HG03571 (cell line): Measurements from ENCODE around the gene ASB4.
"Not testable (repeated sequence)": the region's sequence is repeated elsewhere in the genome, so short reads cannot be mapped to it uniquely, and the experiment has no call there.

Source experiments
- ATAC-seq: cut with Tn5 transposase; IDR thresholded peaks from one replicate; pipeline ENCODE4 v1.9.1; 2021; ENCODE audit not compliant: unreplicated experiment

Gene ASB4, protein sequence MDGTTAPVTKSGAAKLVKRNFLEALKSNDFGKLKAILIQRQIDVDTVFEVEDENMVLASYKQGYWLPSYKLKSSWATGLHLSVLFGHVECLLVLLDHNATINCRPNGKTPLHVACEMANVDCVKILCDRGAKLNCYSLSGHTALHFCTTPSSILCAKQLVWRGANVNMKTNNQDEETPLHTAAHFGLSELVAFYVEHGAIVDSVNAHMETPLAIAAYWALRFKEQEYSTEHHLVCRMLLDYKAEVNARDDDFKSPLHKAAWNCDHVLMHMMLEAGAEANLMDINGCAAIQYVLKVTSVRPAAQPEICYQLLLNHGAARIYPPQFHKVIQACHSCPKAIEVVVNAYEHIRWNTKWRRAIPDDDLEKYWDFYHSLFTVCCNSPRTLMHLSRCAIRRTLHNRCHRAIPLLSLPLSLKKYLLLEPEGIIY

DNA sequence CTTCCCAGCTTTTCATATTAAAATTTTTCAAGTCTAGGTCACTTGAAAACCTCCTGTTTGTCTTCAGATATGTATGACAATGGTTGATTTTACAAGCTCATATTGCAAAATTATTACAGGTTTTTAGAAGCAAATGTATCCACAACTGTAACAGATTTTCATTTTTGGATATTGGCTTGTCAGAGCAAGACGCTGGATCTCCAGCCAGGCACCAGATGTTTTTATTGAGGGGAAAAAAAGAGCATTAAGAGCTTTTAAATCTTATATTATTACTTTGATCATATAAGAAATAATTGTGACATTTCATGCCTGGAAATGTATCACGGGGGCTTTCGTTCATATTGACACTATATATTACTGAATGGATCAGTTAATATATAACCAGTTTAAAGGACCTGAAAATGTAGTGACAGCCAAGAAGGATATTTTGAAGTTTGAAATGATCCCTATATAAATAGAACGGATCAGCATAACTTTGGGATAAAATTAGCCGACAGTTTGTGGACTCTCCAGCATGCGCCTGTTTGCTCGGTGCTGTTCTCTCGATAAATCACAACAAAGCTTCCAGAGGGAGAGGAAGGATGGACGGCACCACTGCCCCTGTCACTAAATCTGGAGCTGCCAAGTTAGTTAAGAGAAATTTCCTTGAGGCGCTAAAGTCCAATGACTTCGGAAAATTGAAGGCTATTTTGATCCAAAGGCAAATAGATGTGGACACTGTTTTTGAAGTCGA is at the start of gene ASB4:
ASB4 (plus strand) TSS at position 553 of the 733 bp plus-strand sequence; CDS start at position 582, 29 bp downstream.
- no peak for ATAC-seq

DNA sequence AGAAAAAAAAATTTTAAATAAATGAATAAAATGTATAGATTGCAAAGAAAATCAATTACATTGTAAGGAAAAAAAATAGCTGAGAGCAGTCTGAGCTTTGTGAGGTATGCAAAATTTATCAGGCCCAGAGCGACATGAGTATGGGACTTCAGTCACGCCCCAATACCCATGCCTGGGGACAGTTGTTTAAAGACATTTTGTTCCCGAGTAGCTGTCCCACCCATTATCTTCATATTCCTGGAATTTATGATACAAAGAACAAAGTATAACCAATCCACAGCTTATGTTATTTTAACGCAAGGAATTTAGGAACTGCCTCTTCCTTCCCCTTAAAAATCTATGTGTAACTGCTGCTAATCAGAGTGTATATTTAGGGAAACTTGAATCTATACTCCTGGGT is 49.3 kb upstream of the ASB4 start:
- no peak for ATAC-seq

DNA sequence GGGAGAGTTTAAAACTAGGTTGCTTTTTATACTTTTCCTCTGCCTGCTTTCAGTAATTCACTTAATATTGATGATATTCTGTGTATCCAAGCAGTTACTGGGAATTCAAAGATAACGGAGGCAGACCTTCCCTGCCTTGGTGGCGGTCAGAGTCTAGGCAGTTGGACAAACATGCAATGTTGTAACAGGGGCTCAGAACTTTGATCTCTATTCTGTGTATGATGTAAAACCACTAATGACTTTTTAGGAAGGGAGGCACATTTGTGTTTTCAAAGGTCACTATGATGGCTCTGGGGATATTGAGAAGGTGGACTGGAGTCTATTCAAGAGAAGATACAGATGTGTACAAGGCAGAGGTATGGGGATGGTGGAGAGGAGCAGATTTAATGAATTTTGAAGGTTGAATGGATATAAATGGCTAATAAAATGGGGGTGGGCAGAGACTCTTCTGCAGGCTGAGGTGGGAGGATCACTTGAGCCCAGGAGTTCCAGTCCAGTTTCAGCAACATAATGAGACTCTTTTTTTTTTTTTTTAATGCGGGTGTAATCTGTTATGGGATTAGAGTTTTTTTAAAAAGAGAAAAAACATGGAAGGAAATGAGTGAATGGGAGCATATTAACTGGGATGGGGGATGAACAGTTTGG is 45.2 kb upstream of the ASB4 start:
- ATAC-seq = no peak

DNA sequence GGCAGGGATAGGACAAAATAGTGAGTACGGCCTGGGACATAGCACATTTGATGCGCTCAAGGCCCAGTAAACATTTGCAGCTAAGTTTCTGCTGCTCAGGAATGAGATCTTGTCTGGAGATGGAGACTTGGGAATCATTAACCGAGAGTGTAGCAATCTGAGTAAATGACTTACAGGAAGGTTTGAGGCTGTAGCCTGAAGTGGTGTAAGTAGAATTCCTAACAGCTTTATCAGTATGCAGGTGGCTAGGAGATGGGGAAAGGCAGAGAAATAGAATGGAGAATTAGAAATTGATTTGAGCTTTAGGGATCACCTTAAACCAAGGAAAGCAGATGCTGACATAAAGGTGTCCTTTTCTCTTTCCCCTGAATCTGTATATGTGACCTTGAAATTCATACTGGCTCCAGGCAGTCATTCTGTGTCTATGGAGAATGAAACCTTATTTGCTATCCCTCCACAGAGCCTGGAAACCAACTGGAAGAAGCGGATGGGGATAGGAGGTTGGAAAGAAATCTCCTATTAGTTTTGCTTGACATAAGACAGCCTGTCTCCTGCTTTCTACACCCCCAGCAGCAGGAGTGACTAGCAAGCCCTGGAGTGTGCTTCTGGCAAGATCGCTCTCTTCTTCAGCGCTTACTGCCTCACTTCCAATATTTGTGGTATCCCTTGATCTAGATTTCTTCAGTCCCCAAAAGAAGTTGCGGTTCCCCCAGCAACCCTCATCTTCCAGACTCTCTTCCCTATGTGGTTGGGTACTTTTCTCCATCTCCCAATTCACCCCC is 44.5 kb upstream of the ASB4 start:
- ATAC-seq = no peak

DNA sequence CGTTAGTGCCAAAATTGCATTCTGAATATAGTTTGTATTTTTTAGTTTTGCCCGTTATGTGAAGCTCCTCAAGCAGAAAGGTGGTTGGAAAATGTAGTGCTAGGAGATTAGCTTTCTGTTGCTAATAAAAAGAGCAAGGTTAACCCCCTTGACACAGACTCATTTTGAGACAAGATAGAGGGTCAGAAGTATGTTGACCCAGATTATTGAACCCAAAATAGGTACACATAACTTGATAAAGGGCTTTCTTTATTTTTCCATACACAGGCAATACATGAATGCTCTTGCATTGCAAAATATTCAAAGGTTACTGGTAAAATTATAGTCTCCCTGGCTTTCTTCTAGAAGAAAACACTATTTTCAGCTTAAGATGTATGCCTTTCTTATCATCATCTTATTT is 40.9 kb upstream of the ASB4 start:
- ATAC-seq = no peak

DNA sequence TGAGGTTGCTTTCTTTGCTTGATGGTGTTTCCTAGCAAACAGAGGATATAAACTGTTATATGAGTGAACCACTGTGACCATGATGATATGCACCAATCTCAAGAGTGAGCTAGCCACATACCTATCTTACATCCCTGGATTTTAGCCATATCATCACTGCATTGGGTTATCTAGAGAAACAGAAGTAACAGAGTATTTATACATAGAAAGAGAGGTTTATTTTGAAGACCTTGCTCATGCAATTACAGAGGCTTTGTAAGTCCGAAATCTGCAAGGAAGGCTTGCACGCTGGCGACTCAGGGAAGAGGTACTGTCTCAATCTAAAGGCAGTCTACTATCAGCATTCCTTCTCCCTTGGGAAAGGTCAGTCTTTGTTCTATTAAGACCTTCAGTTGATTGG is 39.1 kb upstream of the ASB4 start:
- no peak for ATAC-seq

DNA sequence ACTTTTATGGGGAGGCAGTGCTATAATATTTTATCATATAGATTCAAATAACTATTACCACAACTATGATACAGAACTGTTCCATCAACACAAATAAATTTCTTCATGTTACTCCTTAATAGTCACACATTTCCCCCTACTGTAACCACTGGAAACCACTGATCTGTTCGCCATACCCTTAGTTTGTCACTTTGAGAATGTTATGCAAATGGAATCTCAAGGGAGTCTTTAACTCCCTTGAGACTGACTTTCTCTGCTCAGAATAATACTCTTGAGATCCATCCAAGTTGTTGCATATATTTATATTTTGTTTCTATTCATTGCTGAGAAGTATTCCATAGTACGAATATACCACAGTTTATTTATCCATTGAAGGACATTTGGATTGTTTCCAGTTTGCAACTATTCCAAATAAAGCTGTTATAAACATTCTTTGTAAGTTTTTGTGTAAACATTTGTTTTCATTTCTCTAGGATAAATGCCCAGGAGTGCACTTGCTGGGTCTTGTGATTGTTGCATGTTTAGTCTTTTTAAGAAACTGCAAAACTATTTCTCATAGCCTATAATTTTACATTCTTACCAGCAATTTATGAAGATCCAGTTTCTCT is 31.2 kb upstream of the ASB4 start:
- ATAC-seq = no peak

DNA sequence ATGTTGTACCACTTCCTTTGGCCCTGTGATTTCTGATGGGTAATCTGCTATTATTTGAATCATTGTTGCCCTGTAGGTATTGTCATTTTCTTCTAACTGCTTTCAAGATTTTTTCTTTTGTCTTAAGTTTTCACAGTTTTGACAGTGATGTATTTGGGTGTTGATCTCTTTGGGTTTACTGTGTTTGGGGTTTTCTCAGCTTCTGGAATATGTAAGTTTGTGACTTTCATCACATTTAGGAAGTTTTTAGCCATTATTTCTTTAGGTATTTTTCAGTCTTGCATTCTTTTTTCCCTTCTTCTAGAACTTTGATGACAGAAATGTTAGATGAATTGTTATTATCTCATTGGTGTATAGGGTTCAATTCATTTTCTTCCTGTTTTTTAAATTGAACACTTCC is 27.8 kb upstream of the ASB4 start:
- ATAC-seq = no peak

DNA sequence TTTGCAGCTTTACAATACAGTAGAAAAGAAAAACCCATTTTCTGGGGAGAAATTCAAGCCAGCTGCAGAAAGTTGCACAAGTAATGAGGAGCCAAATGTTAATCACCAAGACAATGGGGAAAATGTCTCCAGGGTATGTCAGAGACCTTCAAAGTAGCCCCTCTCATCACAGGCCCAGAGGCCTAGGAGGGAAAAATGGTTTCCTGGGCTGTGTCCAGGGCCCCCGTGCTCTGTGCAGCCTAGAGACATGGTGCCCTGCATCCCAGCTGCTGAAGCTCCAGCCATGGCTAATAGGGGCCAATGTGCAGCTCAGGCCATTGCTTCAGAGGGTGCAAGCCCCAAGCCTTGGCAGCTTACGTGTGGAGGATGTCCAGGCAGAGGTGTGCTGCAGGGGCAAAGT is 25.1 kb upstream of the ASB4 start:
- not testable (repeated sequence) for ATAC-seq

DNA sequence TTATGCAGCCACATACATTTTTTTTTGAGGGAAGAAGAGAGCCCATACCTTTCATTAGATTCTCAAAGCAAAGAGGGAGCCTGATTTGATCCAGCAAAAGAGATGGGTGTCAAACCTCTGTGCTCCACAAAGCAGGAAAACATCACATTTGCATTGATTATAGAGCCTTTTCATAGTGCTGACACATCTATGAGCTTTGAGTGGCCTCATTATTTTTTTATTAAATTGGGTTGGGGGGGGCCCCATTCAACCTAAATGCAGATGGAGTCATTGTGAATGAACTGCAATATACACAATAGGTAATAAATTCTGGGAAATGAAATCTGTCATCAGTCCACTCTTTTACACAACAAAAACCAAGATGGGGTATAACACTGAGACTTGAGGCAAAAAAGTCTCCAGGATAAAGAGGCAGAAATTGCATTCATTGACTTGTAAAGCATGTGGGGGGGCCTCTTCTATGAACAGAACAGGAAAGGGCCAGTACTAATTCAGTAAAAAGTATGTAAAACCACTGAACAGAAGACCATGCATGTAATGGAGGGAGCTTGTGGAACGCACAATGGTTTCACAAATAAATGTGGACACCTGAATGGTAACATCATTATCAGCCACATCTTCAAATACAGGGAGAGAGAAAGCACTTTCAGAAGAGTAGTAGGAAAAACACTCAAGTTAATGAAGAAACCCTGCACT is 17.7 kb upstream of the ASB4 start:
- ATAC-seq = no peak

DNA sequence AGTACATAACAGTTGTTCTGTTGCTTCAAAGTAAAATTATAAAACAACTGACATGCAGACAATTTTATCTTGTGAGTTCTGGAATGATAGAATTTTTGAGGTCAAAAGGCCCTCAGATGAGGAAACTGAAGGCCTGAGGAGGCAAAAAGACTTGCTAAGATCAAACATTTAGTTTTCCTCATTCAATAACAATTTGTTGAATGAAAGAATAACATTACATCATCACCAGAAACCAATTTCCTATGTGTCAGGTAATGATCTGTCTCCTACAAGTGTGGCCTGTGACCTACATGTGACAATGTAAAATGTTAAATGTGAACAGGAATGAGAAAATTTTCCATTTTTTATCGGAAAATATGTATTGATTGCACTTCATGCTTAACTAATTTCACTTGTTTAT is 16.6 kb upstream of the ASB4 start:
- ATAC-seq = no peak

DNA sequence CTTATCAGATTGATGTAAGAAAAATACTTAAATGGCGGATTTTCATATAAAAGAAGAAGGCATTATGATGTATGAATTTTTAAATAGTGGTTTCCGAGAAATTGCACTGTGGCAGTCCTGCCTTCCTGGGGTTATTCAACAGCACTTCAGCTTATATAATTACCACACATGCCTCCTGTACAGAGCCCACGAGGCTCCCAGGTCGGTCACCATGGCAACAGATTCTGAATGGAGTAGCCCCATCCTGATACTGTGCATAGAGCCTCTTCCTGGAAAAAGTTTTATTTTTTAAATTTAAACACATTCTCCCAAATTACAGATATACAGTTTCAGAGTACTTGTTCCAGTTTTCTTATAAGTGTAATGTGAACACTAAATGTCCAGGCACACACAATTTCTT is 15.9 kb upstream of the ASB4 start:
- no peak for ATAC-seq

DNA sequence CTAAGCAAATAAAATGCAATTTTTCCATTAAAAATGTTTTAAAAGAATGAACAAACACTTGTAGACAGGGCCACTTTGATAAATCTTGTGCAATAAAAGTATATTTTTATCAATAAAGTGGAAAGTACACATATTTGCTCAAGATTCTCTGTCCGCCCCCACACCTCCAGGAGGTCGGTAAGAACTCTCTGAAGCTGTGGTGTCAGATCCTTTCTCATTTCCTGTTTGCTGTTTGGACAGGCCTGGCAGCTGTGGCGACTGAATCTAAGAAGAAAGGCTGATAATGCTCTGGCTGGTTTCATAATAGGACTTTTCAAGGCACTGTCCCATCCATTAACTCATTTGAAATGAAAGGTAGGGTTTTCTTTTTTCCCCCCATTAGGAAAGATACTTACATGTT is 15.3 kb upstream of the ASB4 start:
- ATAC-seq = peak; percentile 98

DNA sequence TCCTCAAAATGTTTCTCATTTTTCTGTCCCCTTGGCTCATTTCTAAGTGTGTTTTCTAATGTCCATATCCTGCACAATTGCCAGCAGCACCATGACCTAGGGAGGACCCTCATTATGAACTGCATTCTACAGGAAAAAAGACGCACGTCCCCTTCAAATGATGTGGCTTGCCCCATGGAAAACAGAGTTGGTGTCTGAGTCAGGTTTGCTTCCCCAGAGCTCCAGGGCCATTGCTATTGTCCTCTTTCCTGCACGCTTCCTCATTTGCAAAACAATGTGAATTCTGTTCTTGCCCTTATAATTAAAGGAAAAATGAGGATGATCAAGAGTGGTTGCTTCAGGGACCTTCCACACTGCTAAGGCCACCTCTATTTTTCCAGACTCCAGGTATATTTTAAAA is 14.7 kb upstream of the ASB4 start:
- no peak for ATAC-seq

DNA sequence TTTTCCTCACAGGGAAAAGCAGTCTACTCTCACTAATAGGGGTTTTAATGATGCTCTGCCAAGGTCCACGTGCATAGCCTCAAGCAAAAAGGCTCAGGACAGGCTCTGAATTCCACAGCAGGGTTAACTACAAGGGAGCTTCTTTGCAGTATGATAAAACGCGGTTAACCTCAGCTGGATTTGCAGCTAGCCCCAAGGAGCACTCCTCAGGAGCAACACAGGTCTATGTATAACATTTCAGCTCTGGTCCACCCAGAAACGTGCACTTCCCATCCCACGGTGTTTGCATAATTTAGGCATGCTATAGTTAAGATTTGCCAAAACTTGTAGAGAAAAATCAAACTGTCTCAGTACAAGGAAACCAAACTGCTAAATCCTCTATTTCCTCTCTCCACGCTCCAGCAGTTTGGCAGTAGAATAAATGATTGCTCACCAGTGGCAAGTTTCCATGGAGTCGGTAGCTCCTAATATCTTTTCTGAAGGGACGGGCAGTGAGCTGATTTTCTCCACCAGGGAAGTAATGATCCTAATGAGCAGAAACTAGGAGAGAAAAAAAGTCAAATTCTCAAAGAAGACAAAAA is 13.1 kb upstream of the ASB4 start:
- no peak for ATAC-seq

DNA sequence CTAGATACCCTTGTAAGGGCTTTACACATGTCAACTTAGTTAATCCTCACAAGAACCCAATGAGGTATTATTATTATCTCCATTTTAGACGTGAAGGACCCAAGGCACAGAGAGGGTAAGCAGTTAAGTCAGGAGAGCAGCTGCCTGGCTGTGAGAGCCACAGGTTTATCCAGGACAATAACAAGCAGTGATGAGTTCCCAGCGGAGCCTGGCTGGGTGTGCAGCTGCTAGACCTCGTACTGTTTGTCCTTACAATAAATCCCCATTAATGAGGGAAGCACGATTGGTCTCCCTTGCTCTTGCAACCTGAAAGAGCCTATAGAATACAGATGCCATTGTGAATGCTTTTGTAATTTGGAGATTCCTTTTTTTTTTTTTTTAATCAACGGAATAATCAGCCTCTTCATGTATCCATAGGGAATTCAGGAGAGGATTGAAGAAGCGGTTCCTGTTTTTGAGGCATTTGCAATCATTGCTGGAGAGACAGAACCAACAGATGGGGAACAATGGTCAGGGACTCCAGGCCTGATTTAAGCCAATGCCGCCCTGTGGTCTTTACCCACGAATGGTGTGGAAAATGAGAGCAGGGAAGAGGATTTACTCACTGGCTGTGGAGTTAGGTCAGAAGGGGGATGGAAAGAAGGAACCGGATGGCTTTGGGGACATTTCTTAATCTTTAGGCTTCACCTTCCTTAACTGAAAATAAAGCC is 12.3 kb upstream of the ASB4 start:
- no peak for ATAC-seq

DNA sequence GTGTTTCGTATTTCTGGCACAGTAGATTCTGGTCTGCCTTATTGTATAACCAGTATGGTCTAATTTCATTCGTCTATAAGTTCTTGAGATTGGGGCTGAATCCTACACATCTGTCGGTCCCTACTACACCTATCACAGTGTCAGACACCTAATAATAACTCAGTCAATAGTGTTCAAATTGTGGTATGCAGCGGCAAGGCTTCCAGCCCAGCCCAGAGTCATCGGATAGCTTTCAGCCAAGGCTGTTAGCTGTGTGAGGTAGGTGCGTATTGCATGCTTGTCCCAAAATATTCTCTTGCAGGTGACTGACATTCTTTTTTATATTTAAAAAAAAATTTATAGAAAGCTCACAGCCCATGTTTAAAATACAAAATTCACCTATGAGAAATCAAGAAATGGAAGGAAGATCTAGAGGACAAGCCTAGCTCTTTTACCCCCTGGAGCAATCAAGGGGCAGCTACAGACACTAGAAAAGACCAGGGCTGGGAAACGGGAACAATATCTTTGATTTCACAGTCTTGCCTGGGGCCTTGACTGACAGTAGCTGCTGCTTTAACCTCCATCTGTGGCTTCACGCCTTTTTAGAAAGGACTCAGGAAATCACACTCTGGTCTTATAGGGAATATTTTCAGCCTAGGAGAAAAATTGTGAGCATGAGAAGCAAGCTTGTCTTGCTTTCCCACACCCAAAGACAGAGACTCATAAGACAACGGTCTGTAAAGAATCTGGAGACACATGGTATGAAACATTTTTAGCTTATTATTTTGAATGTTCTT is 9.5 kb upstream of the ASB4 start:
- no peak for ATAC-seq

DNA sequence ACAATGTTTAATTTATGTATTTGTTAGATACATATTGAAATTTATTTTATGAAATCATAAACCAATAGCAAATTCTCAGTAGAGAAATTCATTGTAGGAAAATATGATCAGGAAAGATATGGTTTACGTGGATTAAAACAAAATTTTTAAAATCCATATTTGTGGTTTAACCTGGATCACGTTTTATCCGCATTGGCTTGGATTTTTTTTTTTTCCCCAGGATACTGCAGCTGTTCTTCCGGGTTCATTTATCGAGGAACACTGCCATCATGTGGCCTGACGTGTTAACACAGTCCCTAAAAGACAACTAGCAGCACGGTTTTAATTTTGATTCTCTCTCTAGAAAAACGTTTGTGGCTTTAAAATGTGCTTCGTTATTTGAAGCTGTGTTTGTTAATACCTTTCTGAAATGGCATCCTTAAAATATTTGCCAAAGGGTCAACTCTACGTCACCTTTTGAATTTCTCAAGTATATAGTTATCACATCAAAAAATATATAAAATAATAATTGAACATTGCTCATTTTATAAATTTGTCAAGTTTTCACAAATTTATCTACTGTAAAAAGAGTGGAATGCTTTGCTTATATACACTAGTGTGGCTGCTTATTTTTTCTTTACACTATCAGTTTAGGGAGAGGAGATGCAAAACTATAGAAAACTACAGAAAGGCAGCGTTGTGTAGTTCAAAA is 8.7 kb upstream of the ASB4 start:
- ATAC-seq = peak; percentile 56
